GM19351 (cell line): Measurements from ENCODE around the gene LBR.
"Not testable (repeated sequence)": the region's sequence is repeated elsewhere in the genome, so short reads cannot be mapped to it uniquely, and the experiment has no call there.

Experiments
- ATAC-seq: cut with Tn5 transposase; IDR thresholded peaks from one replicate; pipeline ENCODE4 v1.9.1; 2021; ENCODE audit warnings: mild to moderate bottlenecking, moderate library complexity; ENCODE audit not compliant: unreplicated experiment

Gene LBR

GRCh38 chr1:225427235-225428067 is at the start of gene LBR:
Gene LBR, minus strand, starts transcription at chr1:225428038. Its CDS starts 3,963 bp downstream, at chr1:225424075.
- peak; percentile 11 for ATAC-seq

DNA sequence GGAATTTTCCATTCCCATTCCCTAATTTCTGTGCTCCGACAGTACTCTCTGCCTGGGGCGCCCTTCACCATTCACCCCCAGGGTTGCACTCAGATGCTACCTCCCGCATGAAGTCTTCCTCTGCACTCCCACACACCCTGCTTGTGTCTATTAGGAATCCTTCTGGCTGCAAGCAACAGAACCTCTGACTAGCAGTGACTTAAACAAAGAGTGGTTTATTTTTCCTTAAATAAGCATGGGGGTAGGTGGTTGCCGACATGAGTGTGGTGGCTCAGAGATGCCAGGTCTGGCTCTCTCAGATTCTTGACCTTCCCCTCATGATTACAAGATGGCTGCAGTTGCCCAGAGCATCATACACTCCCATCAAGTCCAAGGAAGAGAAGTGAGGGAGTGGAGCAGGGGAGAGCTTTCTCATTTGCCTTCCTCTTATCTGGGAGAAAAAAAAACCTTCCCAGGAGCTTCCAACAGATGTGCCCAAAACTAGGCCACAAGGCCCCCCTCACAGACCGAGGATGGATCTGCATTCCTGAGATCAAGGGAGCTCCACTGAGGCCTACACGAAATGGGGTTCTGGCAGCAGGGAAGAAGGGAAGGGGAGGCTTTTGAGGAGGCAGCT is 49.6 kb upstream of the LBR start:
- no peak for ATAC-seq

- no peak for ATAC-seq
Measured at GRCh38 chr1:225476538-225476988, 48.7 kb upstream of the LBR start.

DNA sequence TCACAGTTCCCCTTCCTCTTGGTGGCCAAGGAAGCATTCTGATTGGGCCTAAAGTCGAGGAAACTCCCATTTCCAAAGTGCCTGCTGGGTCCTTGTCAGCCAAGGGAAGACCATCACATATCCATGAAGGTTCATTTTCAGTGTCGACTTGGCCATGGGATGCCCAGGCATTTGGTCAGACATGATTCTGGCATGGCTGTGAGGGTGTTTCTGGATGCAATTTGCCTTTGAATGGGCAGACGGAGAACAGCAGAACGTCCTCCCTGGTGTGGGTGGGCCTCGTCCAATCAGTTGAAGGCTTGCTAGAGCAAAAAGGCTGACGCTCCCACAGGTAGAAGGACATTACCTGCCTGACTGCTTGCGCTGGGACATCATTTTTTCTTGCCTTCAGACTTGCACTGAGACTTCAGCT is 48.3 kb upstream of the LBR start:
- no peak for ATAC-seq

GRCh38 chr1:225474986-225475820 is 47.4 kb upstream of the LBR start:
- ATAC-seq, result peak; percentile 71

GRCh38 chr1:225474439-225474985 is 46.7 kb upstream of the LBR start:
- no peak for ATAC-seq

GRCh38 chr1:225473676-225474438 is 46.0 kb upstream of the LBR start:
- not testable (repeated sequence) for ATAC-seq

- not testable (repeated sequence) for ATAC-seq
Measured at GRCh38 chr1:225473266-225473665, 45.4 kb upstream of the LBR start.

DNA sequence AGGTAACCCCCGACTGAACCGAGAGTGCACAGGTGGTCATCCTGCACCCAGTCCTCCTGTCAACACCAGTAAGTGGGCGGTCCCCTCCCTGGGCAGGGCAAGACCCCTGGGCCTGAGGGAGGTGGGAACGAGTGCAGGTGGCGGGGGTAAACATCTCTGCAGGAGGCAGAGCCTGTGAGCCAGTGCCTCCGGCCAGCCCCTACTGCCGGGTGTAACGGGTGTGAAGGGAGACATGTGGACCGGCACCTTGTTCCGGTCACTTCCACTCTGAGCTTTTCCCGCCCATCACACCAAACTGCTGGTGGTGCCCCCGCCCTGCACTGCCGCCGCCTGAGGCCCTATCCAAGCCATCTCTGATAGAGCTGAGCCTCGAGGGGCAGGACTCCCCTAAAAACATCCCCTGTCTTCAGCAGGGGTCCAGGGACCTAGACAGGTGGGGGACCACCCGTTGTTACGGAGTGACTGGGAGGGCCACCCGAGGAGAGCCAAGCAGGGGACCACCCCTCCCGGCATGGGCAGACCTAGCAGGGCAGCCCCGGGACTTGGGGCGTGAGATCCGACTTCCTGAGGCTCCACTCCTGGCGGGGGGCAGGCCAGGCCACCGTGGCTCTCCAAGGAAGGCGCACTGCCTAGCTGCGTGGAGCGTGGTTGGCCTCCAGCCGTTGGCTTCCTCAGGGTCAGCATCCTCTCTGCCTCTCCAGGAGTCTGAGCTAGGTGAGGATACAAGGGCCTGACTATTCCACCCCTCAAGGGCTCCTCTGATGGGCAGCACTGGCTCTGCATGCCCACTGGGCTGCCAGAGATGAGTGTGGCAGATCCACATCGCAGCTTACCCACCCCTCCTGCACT is 43.8 kb upstream of the LBR start:
- ATAC-seq, result no peak

DNA sequence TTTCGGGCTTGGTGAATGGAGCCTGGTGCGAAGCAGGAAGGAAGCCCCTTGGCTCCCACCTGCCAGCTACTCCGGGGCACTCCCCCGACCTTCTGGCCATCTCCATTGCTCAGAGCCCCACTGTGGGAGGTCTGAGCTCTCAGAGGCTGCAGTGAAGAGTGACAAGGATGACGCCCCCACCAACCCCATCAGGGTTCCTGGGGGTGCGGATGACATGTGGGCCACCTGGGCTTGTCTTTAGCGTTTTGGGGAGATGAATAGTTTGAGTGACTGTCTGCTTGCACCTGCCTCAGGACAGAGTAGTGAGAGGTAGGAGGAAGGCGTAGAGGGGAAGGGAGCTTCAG is 43.2 kb upstream of the LBR start:
- ATAC-seq, result no peak

- ATAC-seq, result no peak
Measured at GRCh38 chr1:225470211-225471108, 42.6 kb upstream of the LBR start.

DNA sequence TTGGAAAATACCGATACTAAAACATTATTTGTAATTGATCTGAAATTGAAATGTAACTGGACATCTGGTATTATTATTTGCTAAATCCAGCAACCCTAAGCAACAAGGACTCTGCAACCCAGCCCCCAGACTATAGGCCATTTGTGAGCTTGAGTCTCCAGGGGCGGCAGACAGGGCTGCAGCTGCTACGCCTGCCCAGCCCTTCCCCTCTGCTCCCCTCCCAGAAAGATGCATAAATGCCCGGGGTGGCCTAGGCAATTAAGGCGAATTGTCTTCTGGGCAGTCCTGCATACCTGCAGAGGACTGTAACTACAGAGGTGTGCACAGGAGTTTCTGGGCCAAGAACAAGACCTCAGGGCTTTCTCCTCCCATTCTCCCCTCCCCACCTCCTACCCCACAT is 41.2 kb upstream of the LBR start:
- ATAC-seq, result no peak

- ATAC-seq, result no peak
Measured at GRCh38 chr1:225468270-225469020, 40.6 kb upstream of the LBR start.

- peak; percentile 95 for ATAC-seq
Measured at GRCh38 chr1:225467193-225468020, 39.6 kb upstream of the LBR start.

DNA sequence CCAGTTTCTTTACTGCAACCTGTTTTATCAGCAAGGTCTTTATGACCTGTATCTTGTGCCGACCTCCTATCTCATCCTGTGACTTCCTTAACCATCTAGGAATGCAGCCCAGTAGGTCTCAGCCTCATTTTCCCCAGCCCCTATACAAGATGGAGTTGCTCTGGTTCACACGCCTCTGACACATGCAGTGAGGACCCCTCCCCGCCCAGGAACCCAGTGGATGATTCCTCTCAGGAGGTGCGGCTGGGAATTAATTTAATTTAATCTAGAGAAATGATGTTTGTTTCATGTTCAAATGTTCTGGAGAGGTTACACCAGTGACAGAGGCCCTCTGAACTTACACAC is 39.0 kb upstream of the LBR start:
- no peak for ATAC-seq

GRCh38 chr1:225465793-225466517 is 38.1 kb upstream of the LBR start:
- no peak for ATAC-seq
